Neural cell (in vitro differentiated cells): ENCODE data around the gene LMBRD1. TPM values are rescaled to one million over a fixed set of nuclear protein-coding genes. Genes with fewer than 3 reads are reported as not detected.

Experiments used
- H2AFZ ChIP-seq: fragments of 200-600, 300-800 bp; sonication (generic), shearing (Covaris generic); 2 replicates; pipeline ENCODE4 v1.6.0; 2014; ENCODE audit warnings: low read depth, mild to moderate bottlenecking, antibody characterized with exemption, low read length, moderate library complexity
- H3F3A ChIP-seq: fragments of 200-600 bp; shearing (Covaris generic); 2 replicates; pipeline ENCODE4 v1.6.1; 2016; ENCODE audit warnings: mild to moderate bottlenecking, moderate library complexity, mixed read lengths, antibody characterized with exemption, low read length; ENCODE audit not compliant: insufficient read depth, poor library complexity, severe bottlenecking
- H3K27ac ChIP-seq: fragments of 200-600, 300-800 bp; sonication (generic), shearing (Covaris generic); 2 replicates; pipeline ENCODE4 v1.5.1; 2014; ENCODE audit warnings: mild to moderate bottlenecking, low read length, moderate library complexity
- H3K27me3 ChIP-seq: fragments of 300-800, 200-600 bp; sonication (generic), shearing (Covaris generic); 2 replicates; pipeline ENCODE4 v1.6.0; 2014; ENCODE audit warnings: mild to moderate bottlenecking, low read depth, low read length, moderate library complexity; ENCODE audit not compliant: insufficient read depth
- H3K36me3 ChIP-seq: fragments of 300-800, 200-600 bp; sonication (generic), shearing (Covaris generic); 2 replicates; pipeline ENCODE4 v1.5.1; 2014; ENCODE audit warnings: mild to moderate bottlenecking, antibody characterized with exemption, low read length, moderate library complexity; ENCODE audit not compliant: insufficient read depth
- H3K4me2 ChIP-seq: fragments of 300-800, 200-600 bp; sonication (generic), shearing (Covaris generic); 2 replicates; pipeline ENCODE4 v1.6.0; 2014; ENCODE audit warnings: mild to moderate bottlenecking, low read length
- H3K4me3 ChIP-seq: fragments of 300-800, 200-600 bp; sonication (generic), shearing (Covaris generic); 2 replicates; pipeline ENCODE4 v1.5.1; 2014; ENCODE audit warnings: mild to moderate bottlenecking, low read length, moderate library complexity
- H3K79me2 ChIP-seq: fragments of 200-600 bp; shearing (Covaris generic); replicated peaks from 2 replicates; pipeline ENCODE4 v1.6.0; 2014; ENCODE audit warnings: mild to moderate bottlenecking, low read length, moderate library complexity; ENCODE audit not compliant: insufficient read depth
- H3K9ac ChIP-seq: fragments of 300-800, 200-600 bp; sonication (generic), shearing (Covaris generic); 2 replicates; pipeline ENCODE4 v1.6.1; 2016; ENCODE audit warnings: mild to moderate bottlenecking, low read length, mixed read lengths
- H3K9me2 ChIP-seq: fragments of 200-600 bp; shearing (Covaris generic); 2 replicates; pipeline ENCODE4 v1.6.1; 2016; ENCODE audit warnings: mild to moderate bottlenecking, low read length, mixed read lengths; ENCODE audit not compliant: insufficient read depth
- H3K9me3 ChIP-seq: fragments of 200-600, 300-800 bp; sonication (generic), shearing (Covaris generic); 2 replicates; pipeline ENCODE4 v1.6.1; 2016; ENCODE audit warnings: mild to moderate bottlenecking, mixed run types, low read length, moderate library complexity, mixed read lengths
- H4K20me1 ChIP-seq: fragments of 200-600 bp; shearing (Covaris generic); 2 replicates; pipeline ENCODE4 v1.6.1; 2016; ENCODE audit warnings: mild to moderate bottlenecking, mixed run types; ENCODE audit not compliant: insufficient read depth
- CTCF ChIP-seq: fragments of 450-650 bp; IDR thresholded peaks from 2 replicates; pipeline ENCODE4 v1.5.1; 2014; ENCODE audit warnings: antibody characterized with exemption, mild to moderate bottlenecking, moderate library complexity; ENCODE audit not compliant: poor library complexity, severe bottlenecking
- EP300 ChIP-seq: fragments of 450-650 bp; conservative IDR thresholded peaks from 2 replicates; pipeline ENCODE4 v1.6.1; 2014; ENCODE audit warnings: antibody characterized with exemption, mild to moderate bottlenecking, moderate library complexity; ENCODE audit not compliant: poor library complexity, severe bottlenecking
- EZH2 ChIP-seq: fragments of 200-600, 300-800 bp; shearing (Covaris generic), sonication (generic); IDR thresholded peaks from 2 replicates; pipeline ENCODE4 v1.6.1; 2014; ENCODE audit warnings: antibody characterized with exemption, low read length, borderline replicate concordance, mild to moderate bottlenecking; ENCODE audit not compliant: insufficient read depth, poor library complexity, severe bottlenecking
- MXI1 ChIP-seq: fragments of 450-650 bp; conservative IDR thresholded peaks from 2 replicates; pipeline ENCODE4 v1.6.1; 2014; ENCODE audit warnings: antibody characterized with exemption, mild to moderate bottlenecking; ENCODE audit not compliant: poor library complexity, severe bottlenecking
- POLR2AphosphoS5 ChIP-seq: IDR thresholded peaks from 2 replicates; pipeline ENCODE4 v1.6.1; 2012
- RAD21 ChIP-seq: fragments of 450-650 bp; conservative IDR thresholded peaks from 2 replicates; pipeline ENCODE4 v1.6.1; 2014; ENCODE audit warnings: antibody characterized with exemption, mild to moderate bottlenecking, moderate library complexity
- SMC3 ChIP-seq: fragments of 450-650 bp; conservative IDR thresholded peaks from 2 replicates; pipeline ENCODE4 v1.6.1; 2014; ENCODE audit warnings: antibody characterized with exemption, mild to moderate bottlenecking, moderate library complexity; ENCODE audit not compliant: poor library complexity
- TAF1 ChIP-seq: IDR thresholded peaks from 2 replicates; pipeline ENCODE4 v1.6.1; 2012; ENCODE audit warnings: low read depth
- polyA plus RNA-seq: library from polyadenylated mRNA; depleted of rRNA; stranded (reverse); fragments of >200 nt; gene quantifications from 2 replicates; pipeline ENCODE4 v1.2.3, GENCODE V29; 2014
- TF ChIP-seq, protein P1 (sequence below): IDR thresholded peaks from 2 replicates; pipeline ENCODE4 v1.6.1; 2012; ENCODE audit warnings: borderline replicate concordance

Gene LMBRD1
- polyA plus RNA-seq, 1 donor from 2014 or later = 84.2 TPM

DNA sequence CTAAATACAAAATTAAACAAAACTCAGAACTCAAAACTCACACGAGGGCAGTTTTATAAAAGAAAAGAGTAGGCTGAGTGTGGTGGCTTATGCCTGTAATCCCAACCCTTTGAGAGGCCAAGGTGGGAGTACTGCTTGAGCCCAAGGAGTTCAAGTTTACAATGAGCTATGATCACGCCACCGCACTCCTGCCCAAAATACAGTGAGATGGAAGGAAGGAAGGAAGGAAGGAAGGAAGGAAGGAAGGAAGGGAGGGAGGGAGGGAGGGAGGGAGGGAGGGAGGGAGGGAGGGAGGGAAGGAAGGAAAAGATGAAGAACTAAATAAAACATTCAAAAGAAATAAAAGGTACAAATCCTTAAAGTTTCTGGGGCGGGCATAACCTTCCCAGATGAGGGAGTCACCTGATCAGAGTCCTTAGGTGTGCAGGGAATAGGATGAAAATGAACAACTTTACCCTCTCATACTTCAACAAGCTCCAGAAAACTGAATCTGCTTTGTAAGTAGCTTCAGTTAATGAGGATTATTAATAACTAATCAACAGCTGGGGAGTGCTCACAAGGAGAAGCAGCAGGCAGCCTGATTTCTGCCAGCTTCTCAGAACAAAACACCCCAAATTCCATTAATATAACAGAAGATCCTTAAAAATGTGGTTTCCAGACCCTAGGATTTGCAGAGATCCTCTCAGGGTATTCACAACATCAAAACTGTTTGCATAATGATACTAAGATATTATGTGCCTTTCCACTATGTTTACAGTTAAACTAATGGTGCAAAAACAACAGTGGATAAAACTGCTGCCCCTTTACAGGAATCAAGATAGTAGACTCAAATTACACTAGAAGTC lies 21.8 kb downstream of the LMBRD1 start:
- no peaks in the 10 kb centered on the region for H3K79me2 ChIP-seq
- no peak overlapping the region for H3K4me2 ChIP-seq
- H2AFZ ChIP-seq = no peak overlapping the region
- no peaks in the 10 kb centered on the region for H3K9me2 ChIP-seq
- peaks cover 9% of the 10 kb centered on the region for H3K36me3 ChIP-seq
- H4K20me1 ChIP-seq = no peaks in the 10 kb centered on the region
- H3K27ac ChIP-seq = no peak overlapping the region
- H3F3A ChIP-seq = no peaks in the 10 kb centered on the region
- no peak overlapping the region for H3K9ac ChIP-seq
- no peak overlapping the region for H3K4me3 ChIP-seq
- peaks cover 6% of the 10 kb centered on the region for H3K9me3 ChIP-seq
- H3K27me3 ChIP-seq = no peaks in the 10 kb centered on the region
- TF ChIP-seq RAD21 = no peak
- TF ChIP-seq SMC3 = no peak
- TF ChIP-seq TAF1 = no peak
- no peak for TF ChIP-seq CTCF
- TF ChIP-seq MXI1 = no peak
- no peak for TF ChIP-seq EP300
- TF ChIP-seq, protein P1, sequence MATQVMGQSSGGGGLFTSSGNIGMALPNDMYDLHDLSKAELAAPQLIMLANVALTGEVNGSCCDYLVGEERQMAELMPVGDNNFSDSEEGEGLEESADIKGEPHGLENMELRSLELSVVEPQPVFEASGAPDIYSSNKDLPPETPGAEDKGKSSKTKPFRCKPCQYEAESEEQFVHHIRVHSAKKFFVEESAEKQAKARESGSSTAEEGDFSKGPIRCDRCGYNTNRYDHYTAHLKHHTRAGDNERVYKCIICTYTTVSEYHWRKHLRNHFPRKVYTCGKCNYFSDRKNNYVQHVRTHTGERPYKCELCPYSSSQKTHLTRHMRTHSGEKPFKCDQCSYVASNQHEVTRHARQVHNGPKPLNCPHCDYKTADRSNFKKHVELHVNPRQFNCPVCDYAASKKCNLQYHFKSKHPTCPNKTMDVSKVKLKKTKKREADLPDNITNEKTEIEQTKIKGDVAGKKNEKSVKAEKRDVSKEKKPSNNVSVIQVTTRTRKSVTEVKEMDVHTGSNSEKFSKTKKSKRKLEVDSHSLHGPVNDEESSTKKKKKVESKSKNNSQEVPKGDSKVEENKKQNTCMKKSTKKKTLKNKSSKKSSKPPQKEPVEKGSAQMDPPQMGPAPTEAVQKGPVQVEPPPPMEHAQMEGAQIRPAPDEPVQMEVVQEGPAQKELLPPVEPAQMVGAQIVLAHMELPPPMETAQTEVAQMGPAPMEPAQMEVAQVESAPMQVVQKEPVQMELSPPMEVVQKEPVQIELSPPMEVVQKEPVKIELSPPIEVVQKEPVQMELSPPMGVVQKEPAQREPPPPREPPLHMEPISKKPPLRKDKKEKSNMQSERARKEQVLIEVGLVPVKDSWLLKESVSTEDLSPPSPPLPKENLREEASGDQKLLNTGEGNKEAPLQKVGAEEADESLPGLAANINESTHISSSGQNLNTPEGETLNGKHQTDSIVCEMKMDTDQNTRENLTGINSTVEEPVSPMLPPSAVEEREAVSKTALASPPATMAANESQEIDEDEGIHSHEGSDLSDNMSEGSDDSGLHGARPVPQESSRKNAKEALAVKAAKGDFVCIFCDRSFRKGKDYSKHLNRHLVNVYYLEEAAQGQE = no peak
- TF ChIP-seq EZH2 = no peak
- TF ChIP-seq POLR2AphosphoS5 = no peak

- H3K4me3 ChIP-seq = no peak overlapping the region
- H3K79me2 ChIP-seq = peaks cover 3% of the 10 kb centered on the region
- no peaks in the 10 kb centered on the region for H4K20me1 ChIP-seq
- H3K27me3 ChIP-seq = no peaks in the 10 kb centered on the region
- TF ChIP-seq MXI1 (no peak), EZH2 (no peak), CTCF (no peak), POLR2AphosphoS5 (no peak), EP300 (no peak), TAF1 (no peak), SMC3 (no peak), RAD21 (no peak)
- TF ChIP-seq, protein P1 = no peak
- no peaks in the 10 kb centered on the region for H3K9me2 ChIP-seq
- peaks cover 6% of the 10 kb centered on the region for H3K9me3 ChIP-seq
- no peak overlapping the region for H2AFZ ChIP-seq
- H3K9ac ChIP-seq = no peak overlapping the region
- H3K4me2 ChIP-seq = no peak overlapping the region
- no peak overlapping the region for H3K27ac ChIP-seq
- peaks cover 11% of the 10 kb centered on the region for H3K36me3 ChIP-seq
- no peaks in the 10 kb centered on the region for H3F3A ChIP-seq
These were observed 25.5 kb downstream of the LMBRD1 start for GRCh38 chr6:69771158-69771906.
